HUES64 (cell line): ENCODE measurements around the gene AP2M1.

Source experiments
- H3K27ac ChIP-seq: 2 replicates; pipeline ENCODE4 v1.7.0; 2013; ENCODE audit warnings: low read depth, low read length, inconsistent platforms
- H3K27me3 ChIP-seq: 2 replicates; pipeline ENCODE4 v1.6.1; 2013; ENCODE audit warnings: mild to moderate bottlenecking, low read length; ENCODE audit not compliant: insufficient read depth
- H3K36me3 ChIP-seq: 2 replicates; pipeline ENCODE4 v1.6.1; 2013; ENCODE audit warnings: mild to moderate bottlenecking, low read length; ENCODE audit not compliant: insufficient read depth
- H3K4me1 ChIP-seq: 2 replicates; pipeline ENCODE4 v1.6.1; 2013; ENCODE audit warnings: mild to moderate bottlenecking, low read length, moderate library complexity; ENCODE audit not compliant: insufficient read depth
- H3K4me3 ChIP-seq: 2 replicates; pipeline ENCODE4 v1.5.1; 2013; ENCODE audit warnings: mild to moderate bottlenecking, low read length, moderate library complexity
- H3K9ac ChIP-seq: 2 replicates; pipeline ENCODE4 v1.6.1; 2013; ENCODE audit warnings: mild to moderate bottlenecking, low read depth, low read length
- H3K9me3 ChIP-seq: 2 replicates; pipeline ENCODE4 v1.6.1; 2013; ENCODE audit warnings: low read depth, low read length; ENCODE audit not compliant: insufficient read depth
- WGBS: fragments of 150-250, 120-280 bp; methylation state at CpG from one replicate; pipeline ENCODE4 v1.1.7; 2013; ENCODE audit warnings: missing lambda C conversion rate; 5-methylcytosine and 5-hydroxymethylcytosine counted together

The AP2M1 gene

DNA sequence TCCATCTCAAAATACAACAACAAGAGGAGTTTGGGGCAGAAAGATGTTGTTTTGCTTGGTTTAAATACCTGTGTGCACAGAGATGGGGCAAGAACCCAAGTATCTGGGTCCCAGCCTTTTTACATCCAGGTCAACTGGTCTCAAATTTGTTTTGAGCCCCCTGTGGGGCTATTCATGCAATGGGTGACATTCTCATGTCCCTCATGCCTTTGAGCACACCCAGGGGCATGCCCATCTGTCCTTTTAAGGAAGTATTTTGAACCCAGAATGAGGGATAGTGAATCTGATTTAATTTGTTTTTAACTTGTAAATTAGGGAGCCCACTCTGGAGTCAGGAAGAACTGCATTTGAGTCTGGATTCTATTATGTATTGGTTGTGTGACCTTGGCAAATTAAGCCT lies 26.2 kb downstream of the AP2M1 start:
- Histone ChIP-seq H3K9ac (no peak overlapping the region), H3K27ac (peak overlapping the region; percentile 30; the same call in 1 of the 2 replicates), H3K27me3 (no peaks in the 10 kb centered on the region), H3K4me1 (no peaks in the 10 kb centered on the region), H3K9me3 (no peaks in the 10 kb centered on the region), H3K36me3 (no peaks in the 10 kb centered on the region), H3K4me3 (no peak overlapping the region)

- no peaks in the 10 kb centered on the region for H3K4me1 ChIP-seq
- H3K4me3 ChIP-seq: no peak overlapping the region
- H3K36me3 ChIP-seq: no peaks in the 10 kb centered on the region
- no peaks in the 10 kb centered on the region for H3K9me3 ChIP-seq
- 93% methylated on average over 8 of the region's 8 CpGs for WGBS
- no peak overlapping the region for H3K9ac ChIP-seq
- no peak overlapping the region for H3K27ac ChIP-seq
- H3K27me3 ChIP-seq: no peaks in the 10 kb centered on the region
Measured at GRCh38 chr3:184203526-184203925, 28.9 kb downstream of the AP2M1 start.

GRCh38 chr3:184209146-184209923 lies 34.7 kb downstream of the AP2M1 start:
- H3K4me1 ChIP-seq: no peaks in the 10 kb centered on the region
- WGBS: 89% methylated on average over 11 of the region's 11 CpGs
- H3K9ac ChIP-seq: no peak overlapping the region
- H3K27me3 ChIP-seq: no peaks in the 10 kb centered on the region
- no peaks in the 10 kb centered on the region for H3K9me3 ChIP-seq
- H3K27ac ChIP-seq: no peak overlapping the region
- no peaks in the 10 kb centered on the region for H3K36me3 ChIP-seq
- no peak overlapping the region for H3K4me3 ChIP-seq

- WGBS: 89% methylated on average over 4 of the region's 5 CpGs
- Histone ChIP-seq H3K9ac (no peak overlapping the region), H3K9me3 (no peaks in the 10 kb centered on the region), H3K4me3 (no peak overlapping the region), H3K36me3 (no peaks in the 10 kb centered on the region), H3K27me3 (no peaks in the 10 kb centered on the region), H3K27ac (no peak overlapping the region), H3K4me1 (no peaks in the 10 kb centered on the region)
Measured at GRCh38 chr3:184211297-184211696, 36.6 kb downstream of the AP2M1 start.

DNA sequence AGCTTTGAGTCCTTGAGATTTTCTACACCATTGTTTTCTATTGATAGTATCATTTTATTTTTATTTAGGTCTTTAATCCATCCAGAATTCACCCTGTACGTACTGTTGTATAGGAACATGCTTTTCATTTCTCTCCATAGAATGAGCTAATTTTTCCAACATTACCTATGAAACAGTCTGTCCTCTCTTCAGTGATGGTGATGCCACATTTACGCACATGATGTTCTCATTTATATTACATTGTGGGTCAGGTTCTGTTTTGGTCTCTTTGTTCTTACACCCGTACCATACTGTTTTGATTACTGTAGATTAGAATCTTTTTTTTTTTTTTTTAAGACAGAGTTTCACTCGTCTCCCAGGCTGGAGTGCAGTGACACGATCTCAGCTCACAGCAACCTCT lies 37.1 kb downstream of the AP2M1 start:
- Histone ChIP-seq H3K9me3 (no peaks in the 10 kb centered on the region), H3K36me3 (no peaks in the 10 kb centered on the region), H3K4me3 (no peak overlapping the region), H3K4me1 (no peaks in the 10 kb centered on the region), H3K27ac (no peak overlapping the region), H3K9ac (no peak overlapping the region), H3K27me3 (no peaks in the 10 kb centered on the region)
- WGBS: 92% methylated on average over 4 of the region's 5 CpGs

- H3K27me3 ChIP-seq: no peaks in the 10 kb centered on the region
- no peaks in the 10 kb centered on the region for H3K36me3 ChIP-seq
- H3K9me3 ChIP-seq: no peaks in the 10 kb centered on the region
- H3K4me3 ChIP-seq: no peak overlapping the region
- no peak overlapping the region for H3K9ac ChIP-seq
- no peak overlapping the region for H3K27ac ChIP-seq
- WGBS: 90% methylated on average over 1 of the region's 4 CpGs
- H3K4me1 ChIP-seq: no peaks in the 10 kb centered on the region
Measured at GRCh38 chr3:184218814-184219213, 44.2 kb downstream of the AP2M1 start.

DNA sequence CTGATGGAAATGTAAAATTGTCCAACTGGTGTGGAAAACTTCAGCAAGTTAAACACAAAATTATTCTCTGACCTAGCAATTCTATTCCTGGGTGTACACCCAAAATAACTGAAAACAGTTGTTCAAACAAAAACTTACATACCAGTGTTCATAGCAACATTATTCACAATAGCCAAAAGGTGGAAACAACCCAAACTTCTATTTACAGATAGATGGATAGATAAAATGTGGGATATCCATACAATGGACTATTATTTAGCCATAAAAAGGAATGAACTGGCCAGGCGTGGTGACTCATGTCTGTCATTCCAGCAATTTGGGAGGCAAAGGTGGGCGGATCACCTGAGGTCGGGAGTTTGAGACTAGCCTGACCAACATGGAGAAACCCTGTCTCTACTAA lies 47.9 kb downstream of the AP2M1 start:
- H3K27me3 ChIP-seq: peaks cover 5% of the 10 kb centered on the region
- H3K9me3 ChIP-seq: no peaks in the 10 kb centered on the region
- H3K36me3 ChIP-seq: no peaks in the 10 kb centered on the region
- no peak overlapping the region for H3K4me3 ChIP-seq
- H3K4me1 ChIP-seq: no peaks in the 10 kb centered on the region
- H3K9ac ChIP-seq: no peak overlapping the region
- WGBS: 83% methylated on average over 3 of the region's 3 CpGs
- H3K27ac ChIP-seq: no peak overlapping the region

DNA sequence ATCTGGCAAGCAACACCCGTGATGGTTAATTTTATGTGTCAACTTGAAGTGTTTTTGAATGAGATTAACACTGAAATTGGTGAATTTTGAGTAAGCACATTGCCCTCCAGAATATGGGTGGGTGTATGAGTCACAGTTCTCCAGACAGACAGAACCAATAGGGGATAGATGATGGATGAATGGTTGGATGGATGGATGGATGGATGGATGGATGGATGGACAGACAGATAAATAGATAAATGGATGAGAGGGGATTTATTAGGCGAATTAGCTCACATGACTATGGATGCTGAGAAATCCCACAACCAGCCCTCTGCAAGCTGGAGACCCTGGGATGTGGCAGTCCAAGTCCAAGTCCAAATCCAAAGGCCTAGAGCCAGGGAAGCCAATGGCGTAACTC lies 49.3 kb downstream of the AP2M1 start:
- Histone ChIP-seq H3K4me3 (no peak overlapping the region), H3K9me3 (no peaks in the 10 kb centered on the region), H3K27me3 (peaks cover 20% of the 10 kb centered on the region), H3K36me3 (no peaks in the 10 kb centered on the region), H3K4me1 (no peaks in the 10 kb centered on the region), H3K9ac (no peak overlapping the region), H3K27ac (no peak overlapping the region)
- WGBS: 89% methylated on average over 3 of the region's 3 CpGs

- no peak overlapping the region for H3K27ac ChIP-seq
- no peaks in the 10 kb centered on the region for H3K4me1 ChIP-seq
- peaks cover 55% of the 10 kb centered on the region for H3K27me3 ChIP-seq
- H3K9me3 ChIP-seq: no peaks in the 10 kb centered on the region
- no peak overlapping the region for H3K9ac ChIP-seq
- WGBS: 69% methylated on average over 2 of the region's 2 CpGs
- no peaks in the 10 kb centered on the region for H3K36me3 ChIP-seq
- no peak overlapping the region for H3K4me3 ChIP-seq
Measured at GRCh38 chr3:184227481-184227935, 52.9 kb downstream of the AP2M1 start.

DNA sequence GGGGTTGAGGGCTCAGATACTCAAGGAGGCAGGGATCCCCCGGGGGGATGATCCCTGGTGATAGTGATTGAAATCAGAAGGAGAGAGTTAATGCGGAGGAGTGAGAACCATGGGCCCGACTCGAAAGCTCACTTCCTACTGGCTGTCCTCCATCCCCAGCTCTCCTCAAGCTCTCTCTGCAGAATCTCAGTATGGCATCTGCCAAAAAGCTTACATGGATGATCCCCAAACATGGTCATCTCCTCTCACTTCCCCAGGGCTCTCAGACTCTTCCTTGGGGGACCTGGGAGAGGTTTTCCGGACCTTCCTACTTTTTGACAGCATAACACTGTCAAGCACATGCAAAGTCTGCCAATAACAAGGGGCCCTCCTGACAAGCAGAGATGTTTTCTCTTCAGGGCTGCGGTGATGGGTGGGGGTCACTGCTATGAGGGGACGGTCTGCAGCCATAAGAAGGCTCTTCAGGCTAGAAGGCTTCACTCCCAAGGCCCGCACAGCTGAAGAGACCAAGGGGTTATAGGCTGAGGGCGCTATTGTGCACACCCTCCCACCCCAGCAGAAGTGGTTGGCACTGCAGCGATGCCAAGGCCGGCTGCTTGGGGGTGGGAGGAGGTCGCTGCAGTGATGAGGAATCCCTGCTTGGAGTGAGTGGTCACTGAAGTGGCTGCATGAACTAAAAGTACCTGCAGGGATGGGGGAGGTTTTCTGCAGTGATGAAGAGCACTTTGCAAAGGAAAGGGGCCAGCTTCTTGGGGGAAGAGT lies 53.9 kb downstream of the AP2M1 start:
- Histone ChIP-seq H3K4me1 (no peaks in the 10 kb centered on the region), H3K9ac (no peak overlapping the region), H3K36me3 (no peaks in the 10 kb centered on the region), H3K4me3 (peak overlapping the region; percentile 58), H3K27me3 (peaks cover 66% of the 10 kb centered on the region), H3K9me3 (no peaks in the 10 kb centered on the region), H3K27ac (no peak overlapping the region)
- 51% methylated on average over 12 of the region's 12 CpGs for WGBS

- no peaks in the 10 kb centered on the region for H3K36me3 ChIP-seq
- 2% methylated on average over 66 of the region's 66 CpGs for WGBS
- H3K9ac ChIP-seq: no peak within 1 kb of the TSS
- no peak within 1 kb of the TSS for H3K27ac ChIP-seq
- H3K9me3 ChIP-seq: no peaks in the 10 kb centered on the region
- peak within 1 kb of the TSS; percentile 58 for H3K4me3 ChIP-seq
- H3K4me1 ChIP-seq: no peaks in the 10 kb centered on the region
- peaks cover 73% of the 10 kb centered on the region for H3K27me3 ChIP-seq
Measured at GRCh38 chr3:184229394-184230080, 54.9 kb downstream of the AP2M1 start, which contains the start of gene VWA5B2. Gene VWA5B2 (plus strand): TSS chr3:184229585. CDS start chr3:184230529, 944 bp downstream.
